Stimulated activated effector memory CD8-positive, alpha-beta T cell treated with anti-CD3 and anti-CD28 coated beads, Interleukin-12 subunit alpha, Interleukin-12 subunit beta, amount 100 ng/mL, for 72 hours (primary cell): ENCODE results near the gene WDCP.

Experiments
- ATAC-seq: fragments of 150-1000 bp; cut with Tn5 transposase; 2 replicates; pipeline ENCODE4 v1.10.0; 2021
- DNase-seq, 2 donors: peaks; one replicate each; pipeline ENCODE4 v3.0.0; 2021 to 2022; ENCODE audit warnings: low spot score in 2 of 2
- H3K27ac Mint-ChIP-seq: one replicate; pipeline ENCODE4 v1.8.0; 2022; ENCODE audit warnings: mild to moderate bottlenecking, mixed read lengths
- H3K36me3 Mint-ChIP-seq: one replicate; pipeline ENCODE4 v1.8.0; 2022; ENCODE audit warnings: mild to moderate bottlenecking, mixed read lengths
- H3K4me1 Mint-ChIP-seq: one replicate; pipeline ENCODE4 v1.8.0; 2022; ENCODE audit warnings: mixed read lengths
- H3K4me3 Mint-ChIP-seq: one replicate; pipeline ENCODE4 v1.8.0; 2022; ENCODE audit warnings: mild to moderate bottlenecking, mixed read lengths
- H3K9me3 Mint-ChIP-seq: one replicate; pipeline ENCODE4 v1.8.0; 2022; ENCODE audit warnings: mixed read lengths

Gene WDCP

GRCh38 chr2:24075915-24076848 is 29.0 kb upstream of the WDCP start, which contains the start of gene SF3B6:
Gene SF3B6, minus strand, starts transcription at chr2:24076326. Its CDS starts 97 bp downstream, at chr2:24076229.
- DNase-seq (peak; percentile 93 to 100), ATAC-seq (peak; percentile 94)
- peak within 1 kb of the TSS; percentile 96 for H3K27ac Mint-ChIP-seq
- peak within 1 kb of the TSS; percentile 92 for H3K4me3 Mint-ChIP-seq
- peaks cover 61% of the 10 kb centered on the region for H3K36me3 Mint-ChIP-seq
- peaks cover 37% of the 10 kb centered on the region for H3K4me1 Mint-ChIP-seq
- no peaks in the 10 kb centered on the region for H3K9me3 Mint-ChIP-seq

GRCh38 chr2:24075259-24075658 is 28.1 kb upstream of the WDCP start:
- Mint-ChIP-seq H3K27ac (peak overlapping the region; percentile 96), H3K4me3 (peak overlapping the region; percentile 92), H3K9me3 (no peaks in the 10 kb centered on the region), H3K4me1 (peaks cover 37% of the 10 kb centered on the region), H3K36me3 (peaks cover 64% of the 10 kb centered on the region)
- DNase-seq (no peak), ATAC-seq (no peak)

- no peak for DNase-seq
- H3K27ac Mint-ChIP-seq = no peak overlapping the region
These were observed 26.6 kb upstream of the WDCP start for GRCh38 chr2:24073816-24074215.

GRCh38 chr2:24072259-24072658 is 25.1 kb upstream of the WDCP start:
- H3K27ac Mint-ChIP-seq = peak overlapping the region; percentile 37
- no peak for DNase-seq
- H3K9me3 Mint-ChIP-seq = no peaks in the 10 kb centered on the region
- peaks cover 89% of the 10 kb centered on the region for H3K36me3 Mint-ChIP-seq
- no peak for ATAC-seq
- H3K4me3 Mint-ChIP-seq = no peak overlapping the region
- peaks cover 30% of the 10 kb centered on the region for H3K4me1 Mint-ChIP-seq

More at GRCh38 chr2:24073816-24074215, 26.6 kb upstream of the WDCP start:
- Mint-ChIP-seq H3K4me3 (peak overlapping the region; percentile 10), H3K4me1 (peaks cover 37% of the 10 kb centered on the region), H3K9me3 (no peaks in the 10 kb centered on the region), H3K36me3 (peaks cover 73% of the 10 kb centered on the region)
- no peak for ATAC-seq

GRCh38 chr2:24065341-24065740 is 18.1 kb upstream of the WDCP start:
- ATAC-seq (peak; percentile 70), DNase-seq (no peak)
- Mint-ChIP-seq H3K27ac (peak overlapping the region; percentile 54), H3K4me3 (no peak overlapping the region), H3K9me3 (no peaks in the 10 kb centered on the region), H3K4me1 (peaks cover 13% of the 10 kb centered on the region), H3K36me3 (peaks cover 41% of the 10 kb centered on the region)

- Mint-ChIP-seq H3K4me1 (peaks cover 4% of the 10 kb centered on the region), H3K36me3 (no peaks in the 10 kb centered on the region), H3K9me3 (no peaks in the 10 kb centered on the region), H3K27ac (peak overlapping the region; percentile 69), H3K4me3 (no peak overlapping the region)
- ATAC-seq (peak; percentile 16), DNase-seq (no peak)
These were observed 11.5 kb upstream of the WDCP start for GRCh38 chr2:24058564-24059271.

GRCh38 chr2:24055750-24056149 is 8.6 kb upstream of the WDCP start:
- ATAC-seq = no peak
- no peak for DNase-seq
- H3K36me3 Mint-ChIP-seq = no peaks in the 10 kb centered on the region
- peaks cover 4% of the 10 kb centered on the region for H3K4me1 Mint-ChIP-seq
- H3K27ac Mint-ChIP-seq = no peak overlapping the region
- no peak overlapping the region for H3K4me3 Mint-ChIP-seq
- H3K9me3 Mint-ChIP-seq = no peaks in the 10 kb centered on the region

GRCh38 chr2:24054366-24055010 is 7.3 kb upstream of the WDCP start:
- H3K9me3 Mint-ChIP-seq = no peaks in the 10 kb centered on the region
- no peak overlapping the region for H3K4me3 Mint-ChIP-seq
- no peaks in the 10 kb centered on the region for H3K36me3 Mint-ChIP-seq
- ATAC-seq (no peak), DNase-seq (no peak)
- H3K4me1 Mint-ChIP-seq = no peaks in the 10 kb centered on the region
- no peak overlapping the region for H3K27ac Mint-ChIP-seq

GRCh38 chr2:24052951-24053350 is 5.8 kb upstream of the WDCP start:
- Mint-ChIP-seq H3K4me3 (no peak overlapping the region), H3K27ac (no peak overlapping the region), H3K9me3 (no peaks in the 10 kb centered on the region), H3K4me1 (no peaks in the 10 kb centered on the region), H3K36me3 (no peaks in the 10 kb centered on the region)
- DNase-seq = no peak
- ATAC-seq = no peak

- Mint-ChIP-seq H3K36me3 (peaks cover 7% of the 10 kb centered on the region), H3K4me1 (peaks cover 11% of the 10 kb centered on the region), H3K27ac (no peak overlapping the region), H3K4me3 (no peak overlapping the region), H3K9me3 (no peaks in the 10 kb centered on the region)
- ATAC-seq (no peak), DNase-seq (no peak)
These were observed 4.6 kb upstream of the WDCP start for GRCh38 chr2:24051833-24052232.

- H3K4me3 Mint-ChIP-seq = no peak overlapping the region
- H3K4me1 Mint-ChIP-seq = peaks cover 20% of the 10 kb centered on the region
- ATAC-seq (no peak), DNase-seq (peak in 1 of 2 donors; percentile 12)
- H3K27ac Mint-ChIP-seq = no peak overlapping the region
- peaks cover 7% of the 10 kb centered on the region for H3K36me3 Mint-ChIP-seq
- H3K9me3 Mint-ChIP-seq = no peaks in the 10 kb centered on the region
These were observed 3.1 kb upstream of the WDCP start for GRCh38 chr2:24050041-24050979.

- no peak within 1 kb of the TSS for H3K4me3 Mint-ChIP-seq
- ATAC-seq = peak; percentile 61
- H3K9me3 Mint-ChIP-seq = no peaks in the 10 kb centered on the region
- H3K4me1 Mint-ChIP-seq = peaks cover 26% of the 10 kb centered on the region
- DNase-seq = peak; percentile 66 to 78
- H3K36me3 Mint-ChIP-seq = peaks cover 7% of the 10 kb centered on the region
- no peak within 1 kb of the TSS for H3K27ac Mint-ChIP-seq
These were observed 2.4 kb upstream of the WDCP start, which contains the start of gene FKBP1B for GRCh38 chr2:24049485-24050021. Gene FKBP1B, plus strand, starts transcription at chr2:24049741. Its CDS starts 109 bp downstream, at chr2:24049850.

GRCh38 chr2:24048769-24049484 is 1.7 kb upstream of the WDCP start:
- H3K36me3 Mint-ChIP-seq = peaks cover 7% of the 10 kb centered on the region
- no peak overlapping the region for H3K4me3 Mint-ChIP-seq
- no peak for ATAC-seq
- no peak for DNase-seq
- H3K9me3 Mint-ChIP-seq = no peaks in the 10 kb centered on the region
- H3K27ac Mint-ChIP-seq = no peak overlapping the region
- peaks cover 26% of the 10 kb centered on the region for H3K4me1 Mint-ChIP-seq

GRCh38 chr2:24047703-24048033 is 477 bp upstream of the WDCP start:
- Mint-ChIP-seq H3K4me1 (peaks cover 33% of the 10 kb centered on the region), H3K36me3 (peaks cover 12% of the 10 kb centered on the region), H3K27ac (peak overlapping the region; percentile 95), H3K9me3 (no peaks in the 10 kb centered on the region), H3K4me3 (no peak overlapping the region)
- DNase-seq (no peak), ATAC-seq (no peak)
